Body of pancreas (tissue), 4 donors: Measurements from ENCODE around the gene QRFP. TPM values are rescaled to one million over a fixed set of nuclear protein-coding genes. Genes with fewer than 3 reads are reported as not detected.

Source experiments
- ATAC-seq: fragments of 150-250 bp; one replicate; pipeline ENCODE4 v1.9.1; 2016
- DNase-seq, 4 donors: peaks; one replicate each; pipeline ENCODE4 v3.0.0-alpha.2; 2019
- H3K27ac ChIP-seq, 4 donors: fragments of 200-600 bp; sonication (generic); 1 replicate in 3 of 4; 2 replicates in 1 of 4; pipeline versions ENCODE4 v1.5.1 to v1.6.1; 2016 to 2019; ENCODE audit warnings: mild to moderate bottlenecking in 1 of 4, mixed read lengths in 1 of 4, moderate library complexity in 1 of 4
- H3K27me3 ChIP-seq, 2 donors: fragments of 200-600 bp; sonication (generic); one replicate each; pipeline ENCODE4 v1.6.0; 2016; ENCODE audit warnings: mild to moderate bottlenecking in 1 of 2
- H3K36me3 ChIP-seq, 2 donors: fragments of 200-600 bp; sonication (generic); replicated peaks in 1 of 2; 2 replicates each; pipeline ENCODE4 v1.5.1; 2016; ENCODE audit warnings: low read depth in 2 of 2; ENCODE audit not compliant: insufficient read depth in 1 of 2
- H3K4me1 ChIP-seq: fragments of 200-600 bp; sonication (generic); one replicate; pipeline ENCODE4 v1.6.0; 2016
- H3K4me3 ChIP-seq, 2 donors: fragments of 200-600 bp; sonication (generic); 1 replicate in 1 of 2; 2 replicates in 1 of 2; pipeline ENCODE4 v1.5.1; 2016 to 2019
- H3K9me3 ChIP-seq, 3 donors: fragments of 200-600 bp; sonication (generic); 1 replicate in 2 of 3; 2 replicates in 1 of 3; pipeline ENCODE4 v1.5.1; 2016
- POLR2A ChIP-seq, 3 donors: fragments of 450-650 bp; IDR thresholded peaks; one replicate each; pipeline ENCODE4 v1.6.1; 2016; ENCODE audit warnings: antibody characterized with exemption in 3 of 3, mild to moderate bottlenecking in 2 of 3
- WGBS, 2 donors: methylation state at CpG; one replicate each; pipeline ENCODE4 v1.1.5; 2017; 5-methylcytosine and 5-hydroxymethylcytosine counted together
- intact Hi-C: fragments of 100-400 bp; cut with DNase I; formaldehyde crosslinking; loops from one replicate; pipeline ENCODE4 v1.15.1; 2023
- total RNA-seq, 2 donors: library from RNA; depleted of rRNA; stranded (reverse); fragments of >200 nt; gene quantifications; one replicate each; pipeline ENCODE4 v1.1.0, GENCODE V29; 2016
- TF ChIP-seq, protein P1 (sequence below), 7 experiments: fragments of 450-650 bp in 4 of 7; fragments of 200-600 bp in 3 of 7; sonication (generic) in 3 of 7; IDR thresholded peaks; one replicate each; pipeline ENCODE4 v1.5.1; 2016 to 2019; ENCODE audit warnings: antibody characterized with exemption in 7 of 7

QRFP gene
- total RNA-seq, 2 donors from 2014 or later, result not detected

DNA sequence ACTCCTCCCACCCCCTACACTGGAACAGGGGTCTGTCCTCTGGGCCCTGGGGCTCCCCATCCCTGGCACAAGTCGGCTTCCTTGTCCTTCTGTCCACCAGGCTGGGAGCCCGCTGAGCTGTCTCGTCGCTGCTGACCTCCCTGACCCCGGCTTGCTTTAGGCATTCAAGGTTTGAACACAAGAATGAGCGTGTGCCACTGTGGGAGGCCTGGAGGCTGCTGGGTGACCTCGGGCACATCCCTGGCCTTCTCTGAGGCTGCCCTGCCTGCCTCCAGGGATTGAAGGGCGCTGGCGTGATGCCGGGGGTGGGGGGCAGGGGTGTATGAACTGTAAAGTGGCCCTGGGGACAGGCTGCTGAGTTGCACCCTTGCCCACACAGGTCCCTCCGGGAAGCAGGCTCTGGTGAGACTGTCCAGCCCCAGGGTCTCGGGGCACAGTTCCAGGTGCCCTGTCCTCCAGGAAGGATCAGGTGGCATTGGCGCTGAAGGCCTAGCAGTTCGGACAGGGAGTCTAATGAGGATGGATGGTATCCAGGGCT is 24.2 kb upstream of the QRFP start:
- H3K36me3 ChIP-seq, result no peaks in the 10 kb centered on the region
- WGBS, 2 donors, result 47 to 72% methylated on average over 7 to 11 of the region's 14 CpGs
- intact Hi-C loops, result no loop called here
- H3K4me1 ChIP-seq, result no peaks in the 10 kb centered on the region
- DNase-seq (no peak), ATAC-seq (no peak)
- no peaks in the 10 kb centered on the region for H3K27me3 ChIP-seq
- no peak overlapping the region for H3K27ac ChIP-seq
- no peak overlapping the region for H3K4me3 ChIP-seq
- H3K9me3 ChIP-seq, result no peaks in the 10 kb centered on the region
- TF ChIP-seq, protein P1, sequence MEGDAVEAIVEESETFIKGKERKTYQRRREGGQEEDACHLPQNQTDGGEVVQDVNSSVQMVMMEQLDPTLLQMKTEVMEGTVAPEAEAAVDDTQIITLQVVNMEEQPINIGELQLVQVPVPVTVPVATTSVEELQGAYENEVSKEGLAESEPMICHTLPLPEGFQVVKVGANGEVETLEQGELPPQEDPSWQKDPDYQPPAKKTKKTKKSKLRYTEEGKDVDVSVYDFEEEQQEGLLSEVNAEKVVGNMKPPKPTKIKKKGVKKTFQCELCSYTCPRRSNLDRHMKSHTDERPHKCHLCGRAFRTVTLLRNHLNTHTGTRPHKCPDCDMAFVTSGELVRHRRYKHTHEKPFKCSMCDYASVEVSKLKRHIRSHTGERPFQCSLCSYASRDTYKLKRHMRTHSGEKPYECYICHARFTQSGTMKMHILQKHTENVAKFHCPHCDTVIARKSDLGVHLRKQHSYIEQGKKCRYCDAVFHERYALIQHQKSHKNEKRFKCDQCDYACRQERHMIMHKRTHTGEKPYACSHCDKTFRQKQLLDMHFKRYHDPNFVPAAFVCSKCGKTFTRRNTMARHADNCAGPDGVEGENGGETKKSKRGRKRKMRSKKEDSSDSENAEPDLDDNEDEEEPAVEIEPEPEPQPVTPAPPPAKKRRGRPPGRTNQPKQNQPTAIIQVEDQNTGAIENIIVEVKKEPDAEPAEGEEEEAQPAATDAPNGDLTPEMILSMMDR (IDR thresholded peaks at IDR 0.05), result no peak
- TF ChIP-seq POLR2A (IDR thresholded peaks at IDR 0.05), result no peak

DNA sequence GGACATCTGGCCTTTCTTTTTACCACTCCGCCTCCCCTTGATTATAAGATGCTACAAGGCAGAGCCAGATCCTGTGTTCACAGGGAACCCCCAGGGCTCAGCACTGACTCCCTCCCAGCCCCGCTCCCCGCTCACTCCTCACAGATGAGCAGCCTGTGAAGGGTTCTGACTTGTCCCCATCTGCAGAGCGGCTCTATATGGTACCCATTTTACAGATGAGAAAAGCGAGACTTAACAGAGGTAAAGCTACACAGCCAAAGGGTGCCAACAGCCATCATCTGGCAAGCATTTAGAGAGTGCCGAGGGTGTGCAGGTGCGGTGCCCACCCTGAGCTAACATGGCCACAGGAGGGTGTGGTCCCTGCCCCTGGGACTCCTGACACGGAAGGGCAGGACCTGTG is 23.6 kb upstream of the QRFP start:
- Histone ChIP-seq H3K4me1 (no peaks in the 10 kb centered on the region), H3K9me3 (no peaks in the 10 kb centered on the region), H3K27me3 (no peaks in the 10 kb centered on the region), H3K36me3 (no peaks in the 10 kb centered on the region), H3K27ac (no peak overlapping the region), H3K4me3 (no peak overlapping the region)
- no peak for ATAC-seq
- intact Hi-C loops, result no loop called here
- WGBS, 2 donors, result 79 to 81% methylated on average over 6 to 8 of the region's 8 CpGs
- TF ChIP-seq, protein P1 (IDR thresholded peaks at IDR 0.05), result no peak
- no peak for TF ChIP-seq POLR2A (IDR thresholded peaks at IDR 0.05)
- DNase-seq, result no peak

DNA sequence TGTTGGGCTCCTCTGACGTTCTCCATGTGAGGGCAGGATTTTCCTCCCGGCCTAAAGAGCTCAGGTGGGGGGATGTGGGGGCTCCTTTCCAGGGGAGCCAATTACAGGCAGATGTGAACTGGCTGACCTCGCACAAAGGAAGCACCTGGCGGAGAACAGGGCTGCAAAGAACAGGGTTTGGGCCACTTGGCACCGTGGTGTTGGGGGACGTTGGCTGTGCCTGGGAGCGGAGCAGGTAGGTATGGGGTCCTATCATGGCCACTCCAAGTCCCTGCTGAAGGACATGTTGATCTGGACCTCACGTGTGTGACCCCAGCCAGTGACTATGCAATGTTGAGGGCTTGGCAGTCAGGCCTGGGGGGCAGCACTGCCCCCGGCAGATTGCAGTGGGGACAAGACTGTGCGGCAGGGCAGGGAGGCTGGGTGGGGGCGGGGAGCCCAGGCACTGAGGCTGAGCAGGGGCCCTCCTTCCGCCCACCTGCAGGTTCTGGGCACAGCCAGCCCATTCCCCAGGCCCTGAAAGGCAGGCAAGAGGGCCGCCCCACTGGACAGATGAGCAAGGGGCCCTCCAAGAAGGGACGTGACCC is 23.0 kb upstream of the QRFP start:
- intact Hi-C loops, result no loop called here
- no peak for TF ChIP-seq POLR2A (IDR thresholded peaks at IDR 0.05)
- TF ChIP-seq, protein P1 (IDR thresholded peaks at IDR 0.05), result no peak
- DNase-seq, result no peak

DNA sequence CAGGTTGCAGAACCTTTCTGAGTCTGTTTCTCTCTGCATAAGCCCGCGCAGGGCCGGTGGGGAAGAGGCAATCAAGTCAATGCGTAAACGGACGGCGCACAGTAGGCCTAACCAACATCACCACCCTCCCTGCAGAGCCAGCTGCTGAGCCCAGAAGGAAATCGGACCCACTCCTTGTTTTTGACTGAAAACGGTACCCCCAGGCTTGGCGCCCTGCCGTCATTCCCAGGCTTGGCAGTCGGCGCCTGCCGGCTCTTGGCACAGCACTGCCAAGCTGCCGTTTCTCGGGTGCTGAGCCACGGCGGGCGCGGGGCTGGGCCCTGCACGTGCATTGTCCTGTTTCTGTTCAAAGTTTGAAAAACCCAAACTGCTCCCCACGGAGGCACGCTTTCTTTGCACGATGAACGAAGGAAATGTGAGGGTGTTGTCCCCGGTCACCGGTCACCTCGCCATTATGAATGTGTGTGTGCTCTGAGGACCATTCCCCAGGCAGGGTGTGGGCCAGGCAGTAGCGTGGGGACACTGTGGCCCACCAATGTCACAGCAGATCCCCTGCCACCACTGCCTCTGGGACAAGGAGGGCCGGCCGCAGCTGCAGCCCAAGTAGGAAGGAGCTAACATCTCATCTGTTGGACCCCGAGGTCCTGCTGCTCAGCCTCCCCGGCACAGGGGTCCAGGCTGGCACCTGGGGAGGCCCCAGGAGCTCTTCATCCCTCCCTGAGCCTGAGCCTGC is 22.4 kb upstream of the QRFP start:
- Histone ChIP-seq H3K36me3 (no peaks in the 10 kb centered on the region), H3K9me3 (no peaks in the 10 kb centered on the region), H3K27ac (no peak overlapping the region), H3K4me3 (no peak overlapping the region), H3K27me3 (no peaks in the 10 kb centered on the region), H3K4me1 (no peaks in the 10 kb centered on the region)
- intact Hi-C loops, result no loop called here
- DNase-seq (no peak), ATAC-seq (no peak)
- no peak for TF ChIP-seq POLR2A (IDR thresholded peaks at IDR 0.05)
- TF ChIP-seq, protein P1 (IDR thresholded peaks at IDR 0.05), result no peak
- WGBS, 2 donors, result 54 to 67% methylated on average over 7 to 33 of the region's 33 CpGs

More for the DNA sequence above, 23.0 kb upstream of the QRFP start:
- 46 to 70% methylated on average over 4 to 7 of the region's 14 CpGs for WGBS, 2 donors
- Histone ChIP-seq H3K27me3 (no peaks in the 10 kb centered on the region), H3K9me3 (no peaks in the 10 kb centered on the region), H3K36me3 (no peaks in the 10 kb centered on the region), H3K4me3 (no peak overlapping the region), H3K27ac (no peak overlapping the region), H3K4me1 (no peaks in the 10 kb centered on the region)
- no peak for ATAC-seq
